ENCODE data around the gene ALK. TPM values are rescaled to one million over a fixed set of nuclear protein-coding genes. Genes with fewer than 3 reads are reported as not detected.

The ALK gene
- total RNA-seq, 1 experiment from 2014 or later = 14.7 TPM

GRCh38 chr2:29558097-29558496 lies 363.3 kb downstream of the ALK start:
- DNase-seq (ENCODE audit: low spot score) = no peak
- H3K27me3 ChIP-seq (replicated peaks; ENCODE audit: insufficient read depth, low read depth, low read length, poor library complexity) = no peaks in the 10 kb centered on the region
- CTCF ChIA-PET = no interaction called here
- H3K9me3 ChIP-seq (ENCODE audit: low read depth, low read length, poor library complexity, severe bottlenecking) = no peaks in the 10 kb centered on the region
- no peak overlapping the region for H3K4me3 ChIP-seq (ENCODE audit: low read depth, low read length, poor library complexity, severe bottlenecking)
- H3K36me3 ChIP-seq (ENCODE audit: insufficient read depth, low read length, poor library complexity, severe bottlenecking) = no peaks in the 10 kb centered on the region
- TF ChIP-seq EZH2 (IDR thresholded peaks at IDR 0.05; ENCODE audit: borderline replicate concordance, low read depth, low read length, poor library complexity, severe bottlenecking) = no peak
- TF ChIP-seq, protein P1, sequence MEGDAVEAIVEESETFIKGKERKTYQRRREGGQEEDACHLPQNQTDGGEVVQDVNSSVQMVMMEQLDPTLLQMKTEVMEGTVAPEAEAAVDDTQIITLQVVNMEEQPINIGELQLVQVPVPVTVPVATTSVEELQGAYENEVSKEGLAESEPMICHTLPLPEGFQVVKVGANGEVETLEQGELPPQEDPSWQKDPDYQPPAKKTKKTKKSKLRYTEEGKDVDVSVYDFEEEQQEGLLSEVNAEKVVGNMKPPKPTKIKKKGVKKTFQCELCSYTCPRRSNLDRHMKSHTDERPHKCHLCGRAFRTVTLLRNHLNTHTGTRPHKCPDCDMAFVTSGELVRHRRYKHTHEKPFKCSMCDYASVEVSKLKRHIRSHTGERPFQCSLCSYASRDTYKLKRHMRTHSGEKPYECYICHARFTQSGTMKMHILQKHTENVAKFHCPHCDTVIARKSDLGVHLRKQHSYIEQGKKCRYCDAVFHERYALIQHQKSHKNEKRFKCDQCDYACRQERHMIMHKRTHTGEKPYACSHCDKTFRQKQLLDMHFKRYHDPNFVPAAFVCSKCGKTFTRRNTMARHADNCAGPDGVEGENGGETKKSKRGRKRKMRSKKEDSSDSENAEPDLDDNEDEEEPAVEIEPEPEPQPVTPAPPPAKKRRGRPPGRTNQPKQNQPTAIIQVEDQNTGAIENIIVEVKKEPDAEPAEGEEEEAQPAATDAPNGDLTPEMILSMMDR (conservative IDR thresholded peaks at IDR 0.05; ENCODE audit: low read depth, low read length) = no peak
- intact Hi-C loops (cut with micrococcal nuclease; ENCODE audit: unreplicated experiment) = no loop called here
- BruUV-seq (replicated peaks) = no TSS peak
- POLR2A ChIA-PET (ENCODE audit: low non-redundant PET) = no interaction called here
- H3K4me1 ChIP-seq (ENCODE audit: insufficient read depth, low read length, poor library complexity, severe bottlenecking) = no peaks in the 10 kb centered on the region
- H3K27ac ChIP-seq (ENCODE audit: low read depth, low read length, poor library complexity, severe bottlenecking) = no peak overlapping the region

DNA sequence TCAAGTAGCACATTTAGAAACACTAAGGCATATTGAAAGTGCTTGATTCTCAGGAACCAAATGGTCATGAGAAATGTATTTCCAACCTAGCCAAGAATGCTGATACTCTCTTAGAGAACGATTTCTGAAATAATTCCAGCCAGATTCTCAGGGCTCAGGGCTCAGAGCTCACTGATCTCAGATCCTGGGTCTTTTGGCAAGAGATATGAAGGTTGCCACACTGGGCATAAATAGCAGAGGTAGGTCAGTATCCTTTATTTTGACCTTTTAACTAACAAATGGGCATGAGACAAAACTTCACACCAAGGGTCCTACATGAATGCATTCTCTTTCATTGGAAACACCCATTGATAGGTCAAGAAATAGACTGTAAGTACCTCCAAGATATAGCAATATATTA lies 364.1 kb downstream of the ALK start:
- BruUV-seq (replicated peaks) = no TSS peak
- Histone ChIP-seq H3K9me3 (ENCODE audit: low read depth, low read length, poor library complexity, severe bottlenecking) (no peaks in the 10 kb centered on the region), H3K27me3 (replicated peaks; ENCODE audit: insufficient read depth, low read depth, low read length, poor library complexity) (no peaks in the 10 kb centered on the region), H3K4me1 (ENCODE audit: insufficient read depth, low read length, poor library complexity, severe bottlenecking) (no peaks in the 10 kb centered on the region), H3K27ac (ENCODE audit: low read depth, low read length, poor library complexity, severe bottlenecking) (no peak overlapping the region), H3K36me3 (ENCODE audit: insufficient read depth, low read length, poor library complexity, severe bottlenecking) (no peaks in the 10 kb centered on the region), H3K4me3 (ENCODE audit: low read depth, low read length, poor library complexity, severe bottlenecking) (no peak overlapping the region)
- TF ChIP-seq EZH2 (IDR thresholded peaks at IDR 0.05; ENCODE audit: borderline replicate concordance, low read depth, low read length, poor library complexity, severe bottlenecking) = no peak
- TF ChIP-seq, protein P1 (conservative IDR thresholded peaks at IDR 0.05; ENCODE audit: low read depth, low read length) = no peak
- POLR2A ChIA-PET (ENCODE audit: low non-redundant PET) = no interaction called here
- CTCF ChIA-PET = no interaction called here
- intact Hi-C loops (cut with micrococcal nuclease; ENCODE audit: unreplicated experiment) = no loop called here
- DNase-seq (ENCODE audit: low spot score) = no peak

GRCh38 chr2:29549069-29549380 lies 372.4 kb downstream of the ALK start:
- TF ChIP-seq, protein P1 (conservative IDR thresholded peaks at IDR 0.05; ENCODE audit: low read depth, low read length) = no peak
- TF ChIP-seq EZH2 (IDR thresholded peaks at IDR 0.05; ENCODE audit: borderline replicate concordance, low read depth, low read length, poor library complexity, severe bottlenecking) = no peak
- ChIA-PET POLR2A (ENCODE audit: low non-redundant PET) (no interaction called here), CTCF (no interaction called here)
- H3K9me3 ChIP-seq (ENCODE audit: low read depth, low read length, poor library complexity, severe bottlenecking) = no peaks in the 10 kb centered on the region
- no TSS peak for BruUV-seq (replicated peaks)
- intact Hi-C loops (cut with micrococcal nuclease; ENCODE audit: unreplicated experiment) = no loop called here
- DNase-seq (ENCODE audit: low spot score) = no peak
- no peaks in the 10 kb centered on the region for H3K36me3 ChIP-seq (ENCODE audit: insufficient read depth, low read length, poor library complexity, severe bottlenecking)
- H3K4me1 ChIP-seq (ENCODE audit: insufficient read depth, low read length, poor library complexity, severe bottlenecking) = no peaks in the 10 kb centered on the region
- H3K27ac ChIP-seq (ENCODE audit: low read depth, low read length, poor library complexity, severe bottlenecking) = no peak overlapping the region
- no peaks in the 10 kb centered on the region for H3K27me3 ChIP-seq (replicated peaks; ENCODE audit: insufficient read depth, low read depth, low read length, poor library complexity)
- H3K4me3 ChIP-seq (ENCODE audit: low read depth, low read length, poor library complexity, severe bottlenecking) = no peak overlapping the region

All from A673 (cell line).